ENCODE results near the gene GPC5.

GPC5 gene

GRCh38 chr13:91704398-91704797, 306.0 kb downstream of the GPC5 start:
- no peak for DNase-seq (ENCODE audit: low read depth, low spot score)

- DNase-seq (ENCODE audit: low read depth, low spot score), result no peak
Measured at GRCh38 chr13:91708558-91708957, 310.1 kb downstream of the GPC5 start.

GRCh38 chr13:91709180-91709579, 310.8 kb downstream of the GPC5 start:
- no peak for DNase-seq (ENCODE audit: low read depth, low spot score)

- no peak for DNase-seq (ENCODE audit: low read depth, low spot score)
Measured at GRCh38 chr13:91710733-91711132, 312.3 kb downstream of the GPC5 start.

- no peak for DNase-seq (ENCODE audit: low read depth, low spot score)
Measured at GRCh38 chr13:91714855-91715254, 316.4 kb downstream of the GPC5 start.

GRCh38 chr13:91716436-91717065, 318.1 kb downstream of the GPC5 start:
- no peak for DNase-seq (ENCODE audit: low read depth, low spot score)

- DNase-seq (ENCODE audit: low read depth, low spot score), result no peak
Measured at GRCh38 chr13:91719033-91719432, 320.6 kb downstream of the GPC5 start.

- no peak for DNase-seq (ENCODE audit: low read depth, low spot score)
Measured at GRCh38 chr13:91721413-91721812, 323.0 kb downstream of the GPC5 start.

GRCh38 chr13:91722267-91722884, 324.0 kb downstream of the GPC5 start:
- DNase-seq (ENCODE audit: low read depth, low spot score), result no peak

- no peak for DNase-seq (ENCODE audit: low read depth, low spot score)
Measured at GRCh38 chr13:91724591-91724990, 326.2 kb downstream of the GPC5 start.

- DNase-seq (ENCODE audit: low read depth, low spot score), result no peak
Measured at GRCh38 chr13:91725646-91726045, 327.2 kb downstream of the GPC5 start.

GRCh38 chr13:91726671-91727070, 328.2 kb downstream of the GPC5 start:
- DNase-seq (ENCODE audit: low read depth, low spot score), result no peak

- DNase-seq (ENCODE audit: low read depth, low spot score), result no peak
Measured at GRCh38 chr13:91729859-91730258, 331.4 kb downstream of the GPC5 start.

- DNase-seq (ENCODE audit: low read depth, low spot score), result no peak
Measured at GRCh38 chr13:91739751-91740150, 341.3 kb downstream of the GPC5 start.

- DNase-seq (ENCODE audit: low read depth, low spot score), result no peak
Measured at GRCh38 chr13:91740756-91741155, 342.3 kb downstream of the GPC5 start.

- no peak for DNase-seq (ENCODE audit: low read depth, low spot score)
Measured at GRCh38 chr13:91741925-91742324, 343.5 kb downstream of the GPC5 start.

- DNase-seq (ENCODE audit: low read depth, low spot score), result no peak
Measured at GRCh38 chr13:91744284-91744683, 345.9 kb downstream of the GPC5 start.

- DNase-seq (ENCODE audit: low read depth, low spot score), result no peak
Measured at GRCh38 chr13:91745967-91746366, 347.5 kb downstream of the GPC5 start.

- DNase-seq (ENCODE audit: low read depth, low spot score), result no peak
Measured at GRCh38 chr13:91747186-91747585, 348.8 kb downstream of the GPC5 start.

GRCh38 chr13:91748416-91749089, 350.1 kb downstream of the GPC5 start:
- DNase-seq (ENCODE audit: low read depth, low spot score), result no peak

GRCh38 chr13:91758724-91759123, 360.3 kb downstream of the GPC5 start:
- DNase-seq (ENCODE audit: low read depth, low spot score), result no peak

- DNase-seq (ENCODE audit: low read depth, low spot score), result no peak
Measured at GRCh38 chr13:91762957-91763356, 364.5 kb downstream of the GPC5 start.

GRCh38 chr13:91764527-91764926, 366.1 kb downstream of the GPC5 start:
- no peak for DNase-seq (ENCODE audit: low read depth, low spot score)

Data from activated CD4-positive, CD25-positive, alpha-beta regulatory T cell treated with anti-CD3 and anti-CD28 coated beads, Interleukin-2, amount 50 U/mL, for 16 hours (primary cell).